GM21381 (cell line): ENCODE data around the gene AP5Z1.

Experiments used
- ATAC-seq: cut with Tn5 transposase; IDR thresholded peaks from one replicate; pipeline ENCODE4 v1.9.1; 2021; ENCODE audit warnings: mild to moderate bottlenecking, moderate library complexity; ENCODE audit not compliant: unreplicated experiment

The AP5Z1 gene

GRCh38 chr7:4818000-4818794, 42.8 kb downstream of the AP5Z1 start:
- no peak for ATAC-seq

GRCh38 chr7:4819560-4820404, 44.4 kb downstream of the AP5Z1 start:
- no peak for ATAC-seq

DNA sequence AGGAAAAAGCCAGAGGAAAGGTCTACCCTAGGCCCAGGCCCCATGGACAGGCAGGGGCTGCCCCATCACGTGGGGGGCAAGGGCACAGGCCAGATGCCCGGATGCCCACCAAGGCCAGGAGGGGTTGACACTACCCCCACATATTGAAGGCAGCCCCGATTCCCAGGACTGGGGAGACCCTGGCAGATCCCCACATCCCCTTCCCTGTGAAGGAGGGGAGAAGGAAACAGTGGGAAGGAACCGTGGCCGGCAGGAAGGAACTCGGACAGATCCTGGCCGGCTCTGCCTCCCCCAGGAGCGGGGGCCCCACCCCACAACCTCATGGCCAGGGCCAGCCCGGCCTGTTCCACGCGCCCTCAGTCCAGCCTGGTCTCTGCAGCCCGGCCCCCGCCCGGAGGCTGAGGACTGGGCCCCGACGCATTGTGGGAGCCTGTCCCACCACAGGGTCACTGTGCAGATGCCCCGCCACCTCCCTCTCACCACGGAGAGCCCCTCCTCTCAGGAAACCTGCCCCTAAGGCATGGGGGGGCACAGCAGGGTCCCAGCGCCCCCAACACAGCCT, 45.1 kb downstream of the AP5Z1 start:
- ATAC-seq: no peak

DNA sequence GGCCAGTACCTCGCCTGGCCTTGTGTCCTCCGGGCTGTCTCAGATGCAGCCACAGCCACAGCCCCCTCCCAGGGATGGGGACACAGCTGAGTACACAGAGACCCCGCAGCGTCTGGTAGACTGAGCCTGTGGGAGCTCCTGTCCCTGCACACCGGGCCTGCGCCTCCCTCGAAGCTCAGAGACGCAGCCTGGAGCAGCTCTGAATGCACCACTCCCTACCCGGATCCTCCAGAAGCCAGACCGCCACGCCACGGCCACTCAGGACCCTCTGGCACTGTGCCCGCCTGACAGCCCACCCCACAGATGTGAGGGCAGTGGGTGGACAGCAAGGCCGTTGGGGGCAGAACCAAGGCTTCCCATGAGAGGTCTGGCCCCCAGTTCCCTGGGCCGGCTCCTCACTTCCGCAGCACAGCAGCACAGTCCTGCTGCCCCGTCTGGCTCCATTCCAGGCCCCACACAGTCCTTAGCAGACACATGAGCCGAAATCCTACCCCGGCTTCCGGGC, 45.6 kb downstream of the AP5Z1 start:
- ATAC-seq: no peak

DNA sequence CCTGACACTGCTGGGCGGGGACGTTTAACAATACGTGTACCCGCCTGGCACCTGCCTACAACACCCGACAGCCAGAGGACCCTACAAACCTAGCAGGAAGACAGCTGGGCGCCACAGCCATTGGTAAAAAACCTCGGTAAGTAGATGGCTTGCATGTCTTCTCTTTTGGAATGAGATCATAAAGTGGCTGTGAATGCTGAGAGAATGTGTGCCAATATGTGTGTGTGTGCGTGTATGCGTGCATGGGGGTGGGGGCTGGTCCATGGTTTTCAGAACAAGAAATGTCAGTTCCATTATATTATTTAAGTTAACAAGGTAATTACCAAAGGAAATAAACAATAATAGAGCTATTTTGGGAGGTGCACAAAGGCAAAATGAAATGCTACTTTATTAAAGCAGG, 47.3 kb downstream of the AP5Z1 start:
- no peak for ATAC-seq

- ATAC-seq: no peak
Measured at GRCh38 chr7:4823441-4824119, 48.2 kb downstream of the AP5Z1 start.

DNA sequence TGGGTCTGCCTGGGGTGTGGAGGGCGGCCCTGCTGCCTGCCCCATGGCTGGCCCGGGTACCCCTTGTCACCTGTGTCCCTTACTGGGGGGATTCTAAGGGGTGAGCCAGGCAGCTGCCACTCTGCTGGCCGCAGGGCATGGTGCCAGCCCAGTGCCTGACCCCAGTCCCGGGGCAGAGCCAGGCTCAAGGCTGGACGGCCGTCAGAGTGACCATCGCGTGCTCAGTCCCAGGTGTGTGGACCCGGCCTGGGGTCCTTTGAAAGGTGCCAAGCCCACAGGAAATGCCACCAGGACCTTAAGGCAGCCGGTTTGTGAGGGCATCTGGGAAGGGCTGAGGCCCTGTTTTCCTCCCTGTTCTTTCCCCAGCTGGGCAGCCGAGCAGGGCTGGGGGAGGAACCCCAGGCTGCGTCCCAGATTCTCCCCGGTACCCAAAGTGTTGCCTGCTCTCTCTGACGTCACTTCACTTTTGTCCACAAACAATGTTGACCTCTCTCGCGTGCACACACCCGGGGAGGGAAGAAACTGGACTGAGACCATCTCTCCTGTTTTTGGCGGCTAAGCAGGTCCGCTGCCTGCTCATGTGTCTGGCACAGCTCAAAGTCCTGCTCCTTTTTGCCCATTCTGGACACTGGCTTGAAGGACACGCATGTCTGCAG, 48.8 kb downstream of the AP5Z1 start:
- ATAC-seq: no peak

GRCh38 chr7:4825081-4825480, 49.7 kb downstream of the AP5Z1 start:
- no peak for ATAC-seq

GRCh38 chr7:4828720-4829383, 53.4 kb downstream of the AP5Z1 start:
- no peak for ATAC-seq

DNA sequence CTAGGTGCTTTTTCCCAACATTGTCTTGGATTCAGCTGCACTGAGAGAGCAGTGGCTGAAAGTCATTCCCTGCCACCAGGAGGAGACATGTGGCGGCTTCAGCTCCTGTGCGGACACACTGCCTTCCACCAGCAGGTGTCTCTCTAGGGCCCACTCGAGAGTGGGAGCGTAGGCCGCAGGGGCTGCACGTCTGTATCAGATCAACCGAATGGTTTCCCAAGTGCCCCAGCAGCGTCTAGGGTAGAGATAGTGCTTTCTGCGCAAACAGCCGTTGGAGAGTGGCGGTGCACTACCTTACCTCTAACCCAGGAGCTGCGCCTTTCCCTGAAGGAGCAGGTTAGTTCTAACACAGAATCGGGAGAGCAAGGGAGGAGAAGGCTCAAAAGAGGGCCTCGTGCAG, 54.8 kb downstream of the AP5Z1 start:
- no peak for ATAC-seq

DNA sequence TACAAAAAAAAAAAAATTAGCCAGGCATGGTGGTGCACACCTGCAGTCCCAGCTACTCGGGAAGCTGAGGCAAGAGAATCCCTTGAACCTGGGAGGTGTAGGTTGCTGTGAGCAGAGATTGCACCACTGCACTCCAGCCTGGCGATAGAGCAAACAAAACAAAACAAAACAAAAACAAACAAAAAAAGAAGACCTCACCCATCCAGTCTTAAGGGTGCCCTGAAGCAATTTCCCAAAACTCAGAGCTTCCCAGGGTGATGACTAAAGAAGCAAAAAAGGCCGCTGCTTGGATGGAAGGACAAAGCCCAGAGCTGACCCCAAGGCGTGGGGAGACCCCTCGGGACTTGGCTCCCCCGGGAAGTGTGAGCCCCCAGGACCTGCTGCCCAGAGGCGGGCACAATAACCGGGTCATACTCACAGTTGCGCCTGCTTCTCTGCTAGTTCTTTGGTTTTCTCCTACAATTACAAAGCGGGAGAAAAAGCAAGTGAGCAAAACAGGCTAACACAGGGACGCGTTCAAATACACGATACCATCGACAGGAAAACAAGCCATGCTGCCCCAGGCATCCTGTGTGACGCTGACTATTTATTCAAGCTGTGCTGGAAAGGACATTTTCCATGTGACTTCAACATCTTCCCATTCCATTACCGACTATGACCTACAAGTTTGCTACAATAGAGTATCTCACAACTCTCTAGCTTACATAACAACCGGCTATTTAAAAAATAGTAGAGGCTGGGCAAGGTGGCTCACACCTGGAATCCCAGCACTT, 56.5 kb downstream of the AP5Z1 start:
- ATAC-seq: no peak

DNA sequence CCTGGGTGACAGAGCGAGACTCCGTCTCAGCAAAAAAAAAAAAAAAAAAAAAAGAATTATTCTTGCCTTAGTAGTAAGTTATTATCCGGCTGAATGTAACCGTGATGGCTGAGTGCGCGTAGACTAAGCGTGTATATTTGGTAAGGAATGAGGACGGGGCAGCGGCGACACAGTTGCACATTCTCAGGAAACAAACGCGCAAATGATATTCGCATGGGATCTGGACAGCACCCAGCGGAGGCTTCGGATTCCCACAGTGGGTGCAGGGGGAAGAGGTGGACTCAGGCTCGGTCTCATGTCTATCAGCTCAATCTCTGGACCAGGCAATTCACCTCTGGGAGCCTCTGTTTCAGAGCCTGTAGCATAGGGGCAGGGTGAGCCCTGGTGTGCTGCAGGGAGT, 57.3 kb downstream of the AP5Z1 start:
- ATAC-seq: no peak

GRCh38 chr7:4833176-4833575, 57.8 kb downstream of the AP5Z1 start:
- ATAC-seq: no peak

DNA sequence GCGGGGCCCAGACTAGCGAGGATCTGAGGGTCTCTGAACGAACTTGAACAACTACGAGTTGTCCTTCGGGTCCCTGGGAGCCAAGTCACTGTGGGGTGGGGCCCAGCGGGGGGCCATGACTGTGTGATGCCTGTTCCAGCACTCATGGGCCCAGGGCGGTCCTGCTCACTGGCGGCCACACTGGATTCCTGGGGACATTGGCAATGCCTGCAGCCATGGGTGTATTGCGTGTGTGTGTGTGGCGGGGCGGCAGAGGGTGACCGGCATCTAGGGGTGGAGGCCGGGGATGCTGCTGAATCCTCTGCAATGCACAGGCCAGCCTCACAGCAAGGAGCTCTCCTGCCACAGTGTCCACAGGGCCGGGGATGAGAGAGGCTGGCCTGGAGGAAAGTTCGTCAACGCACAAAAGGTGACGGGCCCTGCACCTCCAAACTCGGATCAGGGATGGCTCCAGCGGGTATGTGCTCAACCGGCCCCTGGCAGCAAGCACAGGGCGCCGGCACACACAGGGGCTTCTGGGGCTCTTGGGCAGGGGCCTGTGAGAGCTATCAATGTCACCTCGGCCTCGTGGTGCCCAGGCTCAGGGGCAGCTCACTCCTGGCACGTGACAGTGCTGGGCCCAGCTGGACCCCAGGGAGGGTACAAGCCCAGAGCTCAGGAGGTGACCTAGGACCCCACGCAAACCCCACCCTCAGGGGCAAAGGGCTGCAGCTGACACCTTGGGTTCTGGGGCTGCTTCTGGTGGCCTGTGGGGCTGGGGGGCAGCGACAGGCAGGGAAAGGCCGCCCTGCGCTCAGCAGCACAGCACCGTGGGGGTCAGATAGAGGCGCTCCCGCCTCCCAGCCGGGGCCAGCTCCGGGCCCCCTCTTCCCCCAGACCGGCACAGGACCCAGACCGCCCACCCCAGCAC, 58.5 kb downstream of the AP5Z1 start:
- no peak for ATAC-seq

DNA sequence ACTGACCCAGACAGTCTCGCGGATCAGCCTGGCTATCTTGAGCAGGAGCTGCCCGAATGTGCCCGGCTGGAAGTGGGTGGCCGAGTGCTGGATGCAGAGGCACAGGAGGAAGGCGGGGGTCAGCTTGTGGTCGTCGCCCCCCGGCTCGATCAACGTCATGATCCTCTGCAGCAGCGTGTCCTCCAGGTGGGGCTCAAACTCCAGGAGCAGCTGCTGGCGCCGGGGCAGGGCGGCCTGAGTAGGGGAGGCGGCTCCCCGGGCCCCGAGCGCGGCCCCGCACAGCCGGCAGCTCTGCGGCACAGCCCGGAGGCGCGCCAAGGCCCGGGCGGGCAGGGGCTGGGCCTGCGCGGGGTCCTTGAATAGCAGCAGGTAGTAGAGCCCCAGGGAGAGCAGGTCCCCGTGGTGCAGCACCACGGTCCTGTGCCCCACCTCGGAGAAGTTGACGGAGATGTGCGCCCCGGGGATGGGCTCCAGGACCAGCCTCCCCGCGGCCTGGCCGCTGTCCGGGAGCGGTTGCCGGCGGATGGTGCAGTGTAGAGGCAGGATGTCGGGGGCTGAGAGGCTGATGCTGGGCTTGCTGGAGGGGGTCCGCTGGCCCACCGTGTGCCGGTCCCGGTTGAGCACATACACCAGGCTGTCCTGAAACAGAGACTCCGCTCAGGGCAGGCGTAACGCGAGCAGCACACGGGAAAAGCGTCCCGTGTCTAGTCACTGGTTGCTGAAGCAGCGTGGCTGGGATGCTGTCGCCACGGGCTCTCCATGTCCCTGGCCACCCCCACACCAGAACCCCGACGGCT, 59.4 kb downstream of the AP5Z1 start:
- no peak for ATAC-seq

DNA sequence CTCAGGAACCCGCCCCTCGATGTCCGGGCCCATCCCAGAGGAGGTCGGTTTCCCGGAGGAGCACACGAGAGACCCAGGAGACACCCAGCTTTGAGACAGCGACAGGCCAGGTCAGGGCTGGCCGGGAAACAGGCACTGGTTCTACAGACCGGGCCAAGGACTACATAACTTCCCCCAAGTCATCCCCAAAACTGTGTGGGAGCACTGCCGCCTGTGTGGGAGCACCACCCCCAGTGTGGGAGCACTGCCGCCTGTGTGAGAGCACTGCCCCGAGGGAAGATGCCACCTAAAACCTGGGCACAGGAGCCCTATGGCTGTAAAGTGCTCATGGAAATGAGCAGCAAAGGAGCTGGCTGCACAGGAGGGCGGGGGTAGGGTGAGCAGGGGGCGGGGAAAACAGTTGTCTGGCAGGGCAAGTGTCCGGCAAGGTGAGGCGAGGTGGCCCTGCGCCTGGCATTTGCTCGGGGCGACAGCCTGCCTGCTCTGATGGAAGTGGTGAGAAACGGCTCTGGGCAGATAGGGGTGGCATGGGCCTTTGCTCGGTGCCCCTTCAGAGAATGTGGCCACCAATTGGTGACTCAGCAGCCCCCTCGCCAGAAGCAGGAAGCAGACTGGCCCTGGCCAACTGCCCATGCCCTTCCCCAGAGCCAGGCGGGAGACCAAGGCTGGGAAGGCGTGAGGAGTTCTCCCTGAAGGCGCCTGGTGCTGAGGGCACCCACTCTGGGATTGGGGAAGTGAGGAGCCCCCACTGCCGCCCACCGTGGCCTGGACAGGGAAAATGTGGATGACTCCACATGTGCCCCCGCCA, 60.2 kb downstream of the AP5Z1 start:
- no peak for ATAC-seq

- ATAC-seq: no peak
Measured at GRCh38 chr7:4836206-4836661, 60.8 kb downstream of the AP5Z1 start.
